SHP77 (cell line): ENCODE data around the gene MTTP.

Source experiments
- DNase-seq, 2 experiments: peaks; one replicate each; lab custom pipeline; 2025; lab: John Stamatoyannopoulos, UW

Gene MTTP

GRCh38 chr4:99670409-99671073 lies 95.9 kb downstream of the MTTP start:
- no peak for DNase-seq
